Fibroblast of lung (primary cell): ENCODE measurements around the gene CFLAR. TPM values are rescaled to one million over a fixed set of nuclear protein-coding genes. Genes with fewer than 3 reads are reported as not detected.

Experiments used
- DNase-seq, 2 donors: peaks; one replicate each; pipeline versions ENCODE4 v3.0.0 to v3.0.0-alpha.2; 2010; ENCODE audit warnings: low read depth in 2 of 2
- H2AFZ ChIP-seq: 2 replicates; pipeline ENCODE4 v1.5.1; 2012; ENCODE audit warnings: low read length, control low read depth, inconsistent platforms
- H3K27ac ChIP-seq: 2 replicates; pipeline ENCODE4 v1.5.1; 2011; ENCODE audit warnings: low read length, control low read depth; ENCODE audit not compliant: insufficient read depth
- H3K27me3 ChIP-seq: 2 replicates; pipeline ENCODE4 v1.5.1; 2011; ENCODE audit warnings: mild to moderate bottlenecking, low read length; ENCODE audit not compliant: control insufficient read depth, insufficient read depth
- H3K36me3 ChIP-seq: 2 replicates; pipeline ENCODE4 v1.5.1; 2011; ENCODE audit warnings: low read length; ENCODE audit not compliant: control insufficient read depth, insufficient read depth
- H3K4me1 ChIP-seq: 2 replicates; pipeline ENCODE4 v1.5.1; 2011; ENCODE audit warnings: low read length; ENCODE audit not compliant: control insufficient read depth, insufficient read depth; ENCODE audit errors: extremely low read depth
- H3K4me2 ChIP-seq: 2 replicates; pipeline ENCODE4 v1.5.1; 2011; ENCODE audit warnings: low read length, control low read depth; ENCODE audit not compliant: insufficient read depth; ENCODE audit errors: extremely low read depth
- H3K4me3 ChIP-seq, 4 experiments: fragments of 200-600 bp in 1 of 4; sonication (generic) in 1 of 4; replicated peaks in 1 of 4; 2 replicates each; pipeline ENCODE4 v1.5.1; 2011 to 2016; ENCODE audit warnings: low read length in 4 of 4, low read depth in 3 of 4, mild to moderate bottlenecking in 3 of 4, control low read depth in 2 of 4, inconsistent platforms in 1 of 4, mixed read lengths in 1 of 4; ENCODE audit not compliant: insufficient read depth in 1 of 4; ENCODE audit errors: control extremely low read depth in 1 of 4
- H3K79me2 ChIP-seq: 2 replicates; pipeline ENCODE4 v1.5.1; 2012; ENCODE audit warnings: mild to moderate bottlenecking, low read length, inconsistent platforms; ENCODE audit not compliant: control insufficient read depth, insufficient read depth
- H3K9ac ChIP-seq: 2 replicates; pipeline ENCODE4 v1.5.1; 2011; ENCODE audit warnings: mild to moderate bottlenecking, low read length, control low read depth; ENCODE audit not compliant: insufficient read depth
- H3K9me3 ChIP-seq: 2 replicates; pipeline ENCODE4 v1.5.1; 2012; ENCODE audit warnings: low read depth, low read length; ENCODE audit not compliant: control insufficient read depth, insufficient read depth
- H4K20me1 ChIP-seq: 2 replicates; pipeline ENCODE4 v1.5.1; 2011; ENCODE audit warnings: low read length; ENCODE audit not compliant: control insufficient read depth, insufficient read depth; ENCODE audit errors: extremely low read depth
- CTCF ChIP-seq, 2 donors: IDR thresholded peaks in 1 of 2; conservative IDR thresholded peaks in 1 of 2; 1 replicate in 1 of 2; 2 replicates in 1 of 2; pipeline ENCODE4 v1.5.1; 2011 to 2012; ENCODE audit warnings: low read length in 2 of 2, control low read depth in 1 of 2, inconsistent platforms in 1 of 2, low read depth in 1 of 2, mild to moderate bottlenecking in 1 of 2
- EZH2 ChIP-seq: IDR thresholded peaks from 2 replicates; pipeline ENCODE4 v1.5.1; 2012; ENCODE audit warnings: low read length, control low read depth, mild to moderate bottlenecking; ENCODE audit errors: missing control alignments
- polyA plus RNA-seq, 2 donors: library from polyadenylated mRNA; depleted of rRNA in 1 of 2; stranded (reverse) in 1 of 2; unstranded in 1 of 2; fragments of >200 nt; gene quantifications; 2 replicates each; pipeline ENCODE4 v1.2.1, GENCODE V29; 2011 to 2012; ENCODE audit warnings: missing spikeins in 1 of 2
- total RNA-seq: library from RNA; depleted of rRNA; stranded (reverse); fragments of >200 nt; gene quantifications from 2 replicates; pipeline ENCODE4 v1.2.1, GENCODE V29; 2014

CFLAR gene
- total and polyA plus RNA-seq, 2 donors (not counting 1 experiment from before 2014, with no cell fraction given): 39.3 to 80.4 TPM

GRCh38 chr2:201196803-201197202 lies 80.8 kb downstream of the CFLAR start:
- Histone ChIP-seq H3K4me1 (no peaks in the 10 kb centered on the region), H3K9me3 (no peaks in the 10 kb centered on the region), H3K27me3 (no peaks in the 10 kb centered on the region)

DNA sequence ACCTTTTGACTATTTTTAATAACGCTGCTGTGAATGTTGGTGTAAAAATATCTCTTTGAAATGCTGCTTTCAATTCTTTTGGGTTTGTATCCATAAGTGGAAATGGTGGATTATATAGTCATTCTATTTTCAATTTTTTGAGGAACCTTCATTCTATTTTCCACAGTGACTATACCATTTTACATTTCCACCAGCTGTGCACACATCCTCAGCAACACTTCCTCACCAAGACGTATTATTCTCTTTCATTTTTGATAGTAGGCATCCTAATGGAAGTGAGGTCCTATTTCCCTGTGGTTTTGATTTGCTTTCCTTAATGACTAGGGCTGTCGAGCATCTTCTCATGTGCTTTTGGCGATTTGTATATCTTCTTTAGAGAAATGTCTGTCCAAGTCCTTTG lies 81.8 kb downstream of the CFLAR start:
- H3K4me1 ChIP-seq: no peaks in the 10 kb centered on the region
- H3K79me2 ChIP-seq: no peaks in the 10 kb centered on the region
- H3K4me2 ChIP-seq: no peak overlapping the region
- no peaks in the 10 kb centered on the region for H3K9me3 ChIP-seq
- no peaks in the 10 kb centered on the region for H3K36me3 ChIP-seq
- DNase-seq: no peak
- H4K20me1 ChIP-seq: no peaks in the 10 kb centered on the region
- no peak overlapping the region for H3K27ac ChIP-seq
- H2AFZ ChIP-seq: no peak overlapping the region
- no peak for TF ChIP-seq EZH2
- TF ChIP-seq CTCF (conservative IDR thresholded peaks at IDR 0.05 in 1 of 2, IDR thresholded peaks at IDR 0.05 in 1 of 2; ENCODE audit: low read depth in 1 of 2, low read length in 2 of 2): no peak
- no peak overlapping the region for H3K4me3 ChIP-seq
- no peaks in the 10 kb centered on the region for H3K27me3 ChIP-seq
- H3K9ac ChIP-seq: no peak overlapping the region

More at GRCh38 chr2:201196803-201197202, 80.8 kb downstream of the CFLAR start:
- H3K79me2 ChIP-seq: no peaks in the 10 kb centered on the region
- TF ChIP-seq EZH2 (no peak), CTCF (conservative IDR thresholded peaks at IDR 0.05 in 1 of 2, IDR thresholded peaks at IDR 0.05 in 1 of 2; ENCODE audit: low read depth in 1 of 2, low read length in 2 of 2) (no peak)
- H3K4me3 ChIP-seq: no peak overlapping the region
- no peak overlapping the region for H3K4me2 ChIP-seq
- H3K27ac ChIP-seq: no peak overlapping the region
- H3K36me3 ChIP-seq: no peaks in the 10 kb centered on the region
- H2AFZ ChIP-seq: no peak overlapping the region
- DNase-seq: no peak
- H4K20me1 ChIP-seq: no peaks in the 10 kb centered on the region
- no peak overlapping the region for H3K9ac ChIP-seq

DNA sequence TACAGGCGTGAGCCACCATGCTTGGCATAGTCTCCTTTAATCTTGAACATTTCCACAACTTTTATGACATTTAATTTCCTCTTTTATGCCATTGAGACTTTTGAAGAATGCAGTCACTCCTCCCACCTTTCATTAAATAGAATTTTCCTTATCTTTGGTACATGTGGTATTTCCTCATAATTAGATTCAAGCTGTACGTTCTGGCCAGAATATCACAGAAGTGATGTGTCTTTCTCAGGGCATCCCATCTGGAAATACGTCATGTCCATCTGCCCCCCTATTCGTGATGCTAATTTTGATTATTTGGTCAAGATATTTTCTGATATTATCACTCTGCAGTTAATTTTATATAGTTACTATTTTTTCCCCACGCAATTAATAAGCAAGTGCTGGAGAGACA lies 83.9 kb downstream of the CFLAR start:
- H2AFZ ChIP-seq: no peak overlapping the region
- no peak for TF ChIP-seq EZH2
- TF ChIP-seq CTCF (conservative IDR thresholded peaks at IDR 0.05 in 1 of 2, IDR thresholded peaks at IDR 0.05 in 1 of 2; ENCODE audit: low read depth in 1 of 2, low read length in 2 of 2): no peak
- no peaks in the 10 kb centered on the region for H3K9me3 ChIP-seq
- no peak for DNase-seq
- no peaks in the 10 kb centered on the region for H3K36me3 ChIP-seq
- no peaks in the 10 kb centered on the region for H3K27me3 ChIP-seq
- H3K27ac ChIP-seq: no peak overlapping the region
- no peak overlapping the region for H3K4me3 ChIP-seq
- H3K4me2 ChIP-seq: no peak overlapping the region
- H3K4me1 ChIP-seq: no peaks in the 10 kb centered on the region
- H3K9ac ChIP-seq: no peak overlapping the region
- H4K20me1 ChIP-seq: no peaks in the 10 kb centered on the region
- H3K79me2 ChIP-seq: no peaks in the 10 kb centered on the region
